PC-3 (cell line): Measurements from ENCODE around the gene KRTAP5-5.

Experiments
- EZH2 ChIP-seq: fragments of 300-600 bp; sonication (generic); IDR thresholded peaks from one replicate; pipeline ENCODE4 v1.6.1; 2017; ENCODE audit warnings: antibody characterized with exemption, mild to moderate bottlenecking, low read length; ENCODE audit not compliant: unreplicated experiment
- EZH2phosphoT487 ChIP-seq: fragments of 300-600 bp; sonication (generic); IDR thresholded peaks from 2 replicates; pipeline ENCODE4 v1.6.1; 2018; ENCODE audit warnings: mild to moderate bottlenecking, antibody characterized with exemption, low read length, borderline replicate concordance
- TF ChIP-seq, protein P1 (sequence below): fragments of 300-600 bp; sonication (generic); conservative IDR thresholded peaks from 2 replicates; pipeline ENCODE4 v1.5.1; 2017; ENCODE audit warnings: antibody characterized with exemption, low read depth, mild to moderate bottlenecking, low read length

DNA sequence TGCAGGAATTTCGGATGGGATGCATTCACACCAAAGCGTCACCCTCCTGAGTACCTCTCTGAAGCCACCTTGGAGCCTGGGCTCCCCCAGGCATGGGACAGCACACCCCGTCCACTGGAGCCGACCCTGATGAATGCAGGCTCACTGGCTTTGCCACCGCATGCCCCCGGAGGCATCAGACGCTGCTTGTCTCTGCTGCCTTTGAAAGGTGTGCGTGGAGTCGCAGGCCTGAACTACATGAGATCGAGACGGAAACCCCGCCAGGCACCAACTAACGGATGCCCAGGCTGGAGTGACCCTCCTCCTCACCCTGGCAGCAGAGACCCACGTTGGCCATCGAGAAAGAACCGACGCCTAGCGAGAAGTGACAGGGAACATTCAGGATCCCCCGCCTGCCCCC, 22.5 kb downstream of the KRTAP5-5 start:
- TF ChIP-seq, protein P1, sequence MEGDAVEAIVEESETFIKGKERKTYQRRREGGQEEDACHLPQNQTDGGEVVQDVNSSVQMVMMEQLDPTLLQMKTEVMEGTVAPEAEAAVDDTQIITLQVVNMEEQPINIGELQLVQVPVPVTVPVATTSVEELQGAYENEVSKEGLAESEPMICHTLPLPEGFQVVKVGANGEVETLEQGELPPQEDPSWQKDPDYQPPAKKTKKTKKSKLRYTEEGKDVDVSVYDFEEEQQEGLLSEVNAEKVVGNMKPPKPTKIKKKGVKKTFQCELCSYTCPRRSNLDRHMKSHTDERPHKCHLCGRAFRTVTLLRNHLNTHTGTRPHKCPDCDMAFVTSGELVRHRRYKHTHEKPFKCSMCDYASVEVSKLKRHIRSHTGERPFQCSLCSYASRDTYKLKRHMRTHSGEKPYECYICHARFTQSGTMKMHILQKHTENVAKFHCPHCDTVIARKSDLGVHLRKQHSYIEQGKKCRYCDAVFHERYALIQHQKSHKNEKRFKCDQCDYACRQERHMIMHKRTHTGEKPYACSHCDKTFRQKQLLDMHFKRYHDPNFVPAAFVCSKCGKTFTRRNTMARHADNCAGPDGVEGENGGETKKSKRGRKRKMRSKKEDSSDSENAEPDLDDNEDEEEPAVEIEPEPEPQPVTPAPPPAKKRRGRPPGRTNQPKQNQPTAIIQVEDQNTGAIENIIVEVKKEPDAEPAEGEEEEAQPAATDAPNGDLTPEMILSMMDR, result no peak
- TF ChIP-seq EZH2, result no peak
- no peak for TF ChIP-seq EZH2phosphoT487
